Glomerular visceral epithelial cell (primary cell): Measurements from ENCODE around the gene FUNDC2.
"Not testable (repeated sequence)": the region's sequence is repeated elsewhere in the genome, so short reads cannot be mapped to it uniquely, and the experiment has no call there.

Source experiments
- DNase-seq: peaks from one replicate; pipeline ENCODE4 v3.0.0-alpha.2; 2016; ENCODE audit errors: extremely low spot score

Gene FUNDC2

GRCh38 chrX:155026727-155027508, at the start of gene FUNDC2:
Gene FUNDC2, plus strand, starts transcription at chrX:155026844. Its CDS starts 95 bp downstream, at chrX:155026939.
- peak; percentile 95 for DNase-seq

GRCh38 chrX:154979629-154980028, 47.0 kb upstream of the FUNDC2 start:
- DNase-seq, result no peak

- peak; percentile 71 for DNase-seq
These were observed 46.1 kb upstream of the FUNDC2 start for GRCh38 chrX:154980330-154981115.

- DNase-seq, result no peak
These were observed 45.6 kb upstream of the FUNDC2 start for GRCh38 chrX:154981116-154981411.

GRCh38 chrX:154986826-154987575, 39.6 kb upstream of the FUNDC2 start:
- no peak for DNase-seq

- no peak for DNase-seq
These were observed 38.7 kb upstream of the FUNDC2 start for GRCh38 chrX:154987940-154988339.

GRCh38 chrX:154988719-154989118, 37.9 kb upstream of the FUNDC2 start:
- DNase-seq, result no peak

- DNase-seq, result no peak
These were observed 36.1 kb upstream of the FUNDC2 start for GRCh38 chrX:154990496-154990895.

- DNase-seq, result no peak
These were observed 35.6 kb upstream of the FUNDC2 start for GRCh38 chrX:154991039-154991438.

GRCh38 chrX:154991476-154991875, 35.2 kb upstream of the FUNDC2 start:
- DNase-seq, result no peak

GRCh38 chrX:154998204-154998880, 28.3 kb upstream of the FUNDC2 start:
- DNase-seq, result no peak

- DNase-seq, result no peak
These were observed 25.8 kb upstream of the FUNDC2 start for GRCh38 chrX:155000841-155001240.

GRCh38 chrX:155001873-155002272, 24.8 kb upstream of the FUNDC2 start:
- no peak for DNase-seq

GRCh38 chrX:155005190-155005589, 21.5 kb upstream of the FUNDC2 start:
- DNase-seq, result no peak

- not testable (repeated sequence) for DNase-seq
These were observed 20.3 kb upstream of the FUNDC2 start for GRCh38 chrX:155006379-155006778.

- not testable (repeated sequence) for DNase-seq
These were observed 19.6 kb upstream of the FUNDC2 start for GRCh38 chrX:155006913-155007671.

GRCh38 chrX:155008578-155008977, 18.1 kb upstream of the FUNDC2 start:
- not testable (repeated sequence) for DNase-seq

GRCh38 chrX:155009994-155010472, 16.6 kb upstream of the FUNDC2 start:
- no peak for DNase-seq

GRCh38 chrX:155020591-155020990, 6.1 kb upstream of the FUNDC2 start:
- DNase-seq, result no peak

- DNase-seq, result no peak
These were observed 4.1 kb upstream of the FUNDC2 start, which contains the start of gene F8 for GRCh38 chrX:155022585-155022984. Gene F8, minus strand, starts transcription at chrX:155022723. Its CDS starts 171 bp downstream, at chrX:155022552.
